K562 (cell line): ENCODE measurements around the gene INSIG1. TPM values are rescaled to one million over a fixed set of nuclear protein-coding genes. Genes with fewer than 3 reads are reported as not detected.

Experiments
- ATAC-seq: fragments of 200-7000 bp; cut with Tn5 transposase; 3 replicates; pipeline ENCODE4 v1.9.1; 2020; ENCODE audit warnings: moderate library complexity
- BruUV-seq: library from RNA; stranded (reverse); fragments of 400-500 nt; replicated peaks from 2 replicates; lab custom pipeline; 2021; lab: Mats Ljungman, UMichigan
- CTCF ChIA-PET: fragments of 300-600 bp; formaldehyde crosslinking; extraction: SDS; loops from one replicate; lab custom pipeline; 2021; ENCODE audit warnings: low intra/inter-chr PET ratio; lab: Yijun Ruan, JAX
- POLR2A ChIA-PET: fragments of 300-600, 350-650 bp; sonication (Branson Sonifier 250); formaldehyde crosslinking; extraction: SDS; loops from one replicate; lab custom pipeline; 2021; ENCODE audit warnings: antibody characterized with exemption, inconsistent platforms; lab: Yijun Ruan, JAX
- DNase-seq, 4 experiments: peaks; one replicate each; pipeline versions ENCODE4 v3.0.0 to v3.0.0-alpha.2; 2011 to 2018; ENCODE audit warnings: low spot score in 3 of 4, mixed read lengths in 3 of 4; ENCODE audit errors: extremely low read depth in 1 of 4
- FAIRE-seq: peaks from 2 replicates; lab custom pipeline; 2011; peaks lifted over from hg19 to GRCh38; lab: Jason Lieb, UNC
- H2AFZ ChIP-seq: 2 replicates; pipeline ENCODE4 v1.6.0; 2011; ENCODE audit warnings: low read depth, low read length, control low read depth, inconsistent platforms
- H3K27ac ChIP-seq: fragments of 200-600 bp; 3 replicates; pipeline ENCODE4 v1.8.0; 2011; ENCODE audit warnings: low read depth, mild to moderate bottlenecking, control low read depth, inconsistent platforms, low read length, moderate library complexity, mixed read lengths; ENCODE audit errors: extremely low read depth
- H3K27me3 ChIP-seq, 2 experiments: fragments of 300-600 bp in 1 of 2; 2 replicates in 1 of 2; 3 replicates in 1 of 2; pipeline versions ENCODE4 v1.6.0 to v1.8.0; 2011; ENCODE audit warnings: inconsistent platforms in 2 of 2, low read length in 2 of 2, mild to moderate bottlenecking in 1 of 2, mixed read lengths in 1 of 2, moderate library complexity in 1 of 2; ENCODE audit not compliant: control insufficient read depth in 2 of 2, insufficient read depth in 2 of 2
- H3K36me3 ChIP-seq: fragments of 300-600 bp; 3 replicates; pipeline ENCODE4 v1.8.0; 2011; ENCODE audit warnings: mild to moderate bottlenecking, low read length, inconsistent platforms; ENCODE audit not compliant: control insufficient read depth, insufficient read depth
- H3K4me1 ChIP-seq, 2 experiments: fragments of 200-600 bp in 1 of 2; replicated peaks in 1 of 2; 2 replicates in 1 of 2; 3 replicates in 1 of 2; pipeline versions ENCODE4 v1.5.1 to v1.8.0; 2011; ENCODE audit warnings: inconsistent platforms in 2 of 2, low read length in 2 of 2, mild to moderate bottlenecking in 1 of 2, mixed read lengths in 1 of 2, moderate library complexity in 1 of 2; ENCODE audit not compliant: control insufficient read depth in 2 of 2, insufficient read depth in 2 of 2
- H3K4me2 ChIP-seq: 2 replicates; pipeline ENCODE4 v1.6.1; 2011; ENCODE audit warnings: low read length, control low read depth, inconsistent platforms, mixed read lengths; ENCODE audit not compliant: insufficient read depth
- H3K4me3 ChIP-seq: fragments of 200-600 bp; sonication (generic), shearing (Covaris generic); 2 replicates; pipeline ENCODE4 v1.5.1; 2016; ENCODE audit warnings: control low read depth, inconsistent platforms
- H3K79me2 ChIP-seq: fragments of 200-600 bp; 3 replicates; pipeline ENCODE4 v1.8.0; 2011; ENCODE audit warnings: low read length, inconsistent platforms; ENCODE audit not compliant: control insufficient read depth, insufficient read depth
- H3K9ac ChIP-seq, 2 experiments: 2 replicates each; pipeline versions ENCODE4 v1.6.0 to v1.6.1; 2011; ENCODE audit warnings: low read depth in 2 of 2, low read length in 2 of 2, control low read depth in 1 of 2, inconsistent platforms in 1 of 2, mild to moderate bottlenecking in 1 of 2, mixed read lengths in 1 of 2; ENCODE audit not compliant: insufficient read depth in 1 of 2
- H3K9me1 ChIP-seq: one replicate; pipeline ENCODE4 v1.6.0; 2011; ENCODE audit warnings: inconsistent platforms, mild to moderate bottlenecking, low read length, moderate library complexity; ENCODE audit not compliant: control insufficient read depth, insufficient read depth
- H3K9me3 ChIP-seq: replicated peaks from 2 replicates; pipeline ENCODE4 v1.5.1; 2011; ENCODE audit warnings: low read depth, low read length, inconsistent platforms; ENCODE audit not compliant: control insufficient read depth, insufficient read depth
- H4K20me1 ChIP-seq: replicated peaks from 2 replicates; pipeline ENCODE4 v1.6.1; 2011; ENCODE audit warnings: low read length, inconsistent platforms, mixed read lengths; ENCODE audit not compliant: control insufficient read depth, insufficient read depth
- EZH2 ChIP-seq: IDR thresholded peaks from 2 replicates; pipeline ENCODE4 v1.6.1; 2012; ENCODE audit warnings: low read depth, mild to moderate bottlenecking, inconsistent platforms, low read length, borderline replicate concordance
- MEIS2 ChIP-seq: fragments of 450-650 bp; IDR thresholded peaks from 2 replicates; pipeline ENCODE4 v1.6.1; 2014; ENCODE audit warnings: mild to moderate bottlenecking; ENCODE audit not compliant: partially characterized antibody
- MYC ChIP-seq, 2 experiments: fragments of 250-450 bp in 1 of 2; sonication (Bioruptor Pico) in 1 of 2; IDR thresholded peaks; 2 replicates each; pipeline versions ENCODE4 v1.5.1 to v1.6.1; 2012 to 2021; ENCODE audit warnings: low read depth in 2 of 2, borderline replicate concordance in 1 of 2, improper control_type of control experiment in 1 of 2, low read length in 1 of 2, mild to moderate bottlenecking in 1 of 2, moderate library complexity in 1 of 2
- SPI1 ChIP-seq: IDR thresholded peaks from 2 replicates; pipeline ENCODE4 v1.6.1; 2011; ENCODE audit warnings: low read depth, low read length, control low read depth, borderline replicate concordance
- WGBS: fragments of 100-300 bp; shearing (Covaris generic); methylation state at CpG from one replicate; pipeline ENCODE4 v1.1.6; 2016; ENCODE audit warnings: low coverage, mixed read lengths; ENCODE audit not compliant: insufficient coverage; ENCODE audit errors: missing lambda C conversion rate; 5-methylcytosine and 5-hydroxymethylcytosine counted together
- in situ Hi-C: fragments of 300-500 bp; cut with MboI; formaldehyde crosslinking; loops from 4 replicates; pipeline ENCODE4 v1.15.0; 2018; ENCODE audit warnings: inconsistent platforms, mixed read lengths
- intact Hi-C: fragments of 100-400 bp; cut with micrococcal nuclease; formaldehyde crosslinking; loops from 2 replicates; pipeline ENCODE4 v1.14.2; 2022
- polyA plus RNA-seq, 8 experiments: library from polyadenylated mRNA; depleted of rRNA in 4 of 8; stranded (reverse) in 5 of 8; unstranded in 3 of 8; fragments of >200 nt; fragmentation: Nextera tagmentation in 2 of 8; fragmentation: Illumina TruSeq in 1 of 8; extraction: Ambion mirVana in 2 of 8; extraction: Trizol in 1 of 8; gene quantifications; 2 replicates each; pipeline versions ENCODE4 v1.2.1 to v1.2.3, GENCODE V29; 2011 to 2014; ENCODE audit warnings: inconsistent platforms in 1 of 8, missing spikeins in 1 of 8
- total RNA-seq, 7 experiments: library from RNA; depleted of rRNA in 6 of 7; stranded (reverse); fragments of >200 nt in 6 of 7; fragmentation: Illumina TruSeq in 2 of 7; extraction: Trizol in 2 of 7; gene quantifications; 2 replicates each; pipeline versions ENCODE4 v1.2.1 to v1.2.3, GENCODE V29; 2011 to 2021; ENCODE audit warnings: low replicate concordance in 1 of 7

INSIG1 gene
- total and polyA plus RNA-seq, 9 of the 15 experiments (the other 6 are each of a cell fraction or from before 2014, with no cell fraction given), result 57.1 to 787 (median 238) TPM

- Histone ChIP-seq H4K20me1 (no peaks in the 10 kb centered on the region; the same call in 1 of the 2 replicates), H3K27me3 (peaks cover 85 to 100% of the 10 kb centered on the region in 2 experiments), H3K9me3 (no peaks in the 10 kb centered on the region), H3K79me2 (no peaks in the 10 kb centered on the region), H3K4me2 (no peak overlapping the region), H3K27ac (no peak overlapping the region), H2AFZ (no peak overlapping the region), H3K36me3 (no peaks in the 10 kb centered on the region), H3K4me3 (no peak overlapping the region), H3K9ac (peak overlapping the region in 1 of 2 experiments; percentile 62; a peak in 1 of 4 replicates), H3K9me1 (peaks cover 4% of the 10 kb centered on the region), H3K4me1 (0 out of 5 replicates have a peak, but pooled peaks cover 0 to 9% of the 10 kb centered on the region in 2 experiments)
- intact Hi-C loops (no loop called here), in situ Hi-C loops (no loop called here)
- BruUV-seq, result no TSS peak
- ATAC-seq (no peak), DNase-seq (no peak), FAIRE-seq (no peak)
- TF ChIP-seq SPI1, result 0 out of 2 replicates have a peak, but pooled peaks have one; percentile 1
- 0 out of 2 replicates have a peak, but pooled peaks have one; percentile 20 for TF ChIP-seq EZH2
- TF ChIP-seq MEIS2, result no peak
- no peak for TF ChIP-seq MYC (IDR thresholded peaks at IDR 0.05; ENCODE audit: low read depth, low read length)
- no peak for TF ChIP-seq MYC (CRISPR knock-in tag; IDR thresholded peaks at IDR 0.05; ENCODE audit: borderline replicate concordance, low read depth)
- POLR2A ChIA-PET, result interaction anchor here (1.0 to 1.4 kb wide), 4 partner anchors 8 to 59 kb away, joined by 3 to 6 read pairs (median 4); no protein-coding TSS in a partner anchor
- 3% methylated on average over 7 of the region's 7 CpGs for WGBS
- CTCF ChIA-PET, result interaction anchor here (0.7 kb wide), 1 partner anchor 338 kb away, joined by 3 read pairs; no protein-coding TSS in a partner anchor
Measured at GRCh38 chr7:155265961-155266360, 31.7 kb upstream of the INSIG1 start.
